IPS-20b (cell line): ENCODE data around the gene MYOM1.

ENCODE experiments used
- H3K27ac ChIP-seq: one replicate; pipeline ENCODE4 v1.5.1; 2013; ENCODE audit warnings: low read length
- H3K27me3 ChIP-seq: 2 replicates; pipeline ENCODE4 v1.6.1; 2013; ENCODE audit warnings: mild to moderate bottlenecking, low read length, inconsistent platforms; ENCODE audit not compliant: insufficient read depth
- H3K36me3 ChIP-seq: 2 replicates; pipeline ENCODE4 v1.6.1; 2013; ENCODE audit warnings: low read depth, mild to moderate bottlenecking, inconsistent platforms, low read length, moderate library complexity; ENCODE audit not compliant: insufficient read depth
- H3K4me1 ChIP-seq: 2 replicates; pipeline ENCODE4 v1.6.1; 2013; ENCODE audit warnings: mild to moderate bottlenecking, control low read depth, inconsistent platforms, low read length, moderate library complexity; ENCODE audit not compliant: insufficient read depth
- H3K4me3 ChIP-seq: 2 replicates; pipeline ENCODE4 v1.5.1; 2013; ENCODE audit warnings: mild to moderate bottlenecking, low read length, inconsistent platforms
- H3K9ac ChIP-seq: 2 replicates; pipeline ENCODE4 v1.6.1; 2013; ENCODE audit warnings: low read depth, mild to moderate bottlenecking, inconsistent platforms, low read length, moderate library complexity
- H3K9me3 ChIP-seq: 2 replicates; pipeline ENCODE4 v1.6.1; 2013; ENCODE audit warnings: mild to moderate bottlenecking, low read depth, low read length, inconsistent platforms; ENCODE audit not compliant: insufficient read depth

The MYOM1 gene

DNA sequence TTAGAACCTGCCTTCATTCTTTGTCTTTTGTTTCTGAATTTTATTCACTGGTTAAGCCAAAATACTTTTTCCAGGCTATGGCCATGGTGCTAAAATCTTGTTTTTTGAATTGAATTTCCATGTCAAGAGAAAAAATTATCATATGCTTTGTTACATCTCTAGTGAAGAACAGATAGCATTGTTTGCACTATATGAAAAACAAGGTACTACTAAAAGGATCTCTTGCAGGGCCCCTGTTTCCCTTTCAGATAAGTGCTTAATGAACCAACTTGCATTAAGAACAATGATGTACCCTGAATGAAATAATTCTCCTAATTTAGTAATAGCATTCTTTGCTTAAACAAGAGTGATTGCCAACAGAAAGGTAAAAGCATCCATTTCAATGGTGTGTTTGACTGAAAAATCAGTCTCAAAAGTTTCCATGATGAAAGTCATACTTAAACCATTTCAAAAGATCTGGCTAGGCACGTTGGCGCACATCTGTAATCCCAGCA is 37.9 kb upstream of the MYOM1 start:
- Histone ChIP-seq H3K27ac (no peak overlapping the region), H3K27me3 (no peaks in the 10 kb centered on the region), H3K4me3 (no peak overlapping the region), H3K36me3 (peaks cover 65% of the 10 kb centered on the region), H3K9me3 (no peaks in the 10 kb centered on the region), H3K9ac (no peak overlapping the region; the same call in 1 of the 2 replicates), H3K4me1 (peaks cover 14% of the 10 kb centered on the region)

DNA sequence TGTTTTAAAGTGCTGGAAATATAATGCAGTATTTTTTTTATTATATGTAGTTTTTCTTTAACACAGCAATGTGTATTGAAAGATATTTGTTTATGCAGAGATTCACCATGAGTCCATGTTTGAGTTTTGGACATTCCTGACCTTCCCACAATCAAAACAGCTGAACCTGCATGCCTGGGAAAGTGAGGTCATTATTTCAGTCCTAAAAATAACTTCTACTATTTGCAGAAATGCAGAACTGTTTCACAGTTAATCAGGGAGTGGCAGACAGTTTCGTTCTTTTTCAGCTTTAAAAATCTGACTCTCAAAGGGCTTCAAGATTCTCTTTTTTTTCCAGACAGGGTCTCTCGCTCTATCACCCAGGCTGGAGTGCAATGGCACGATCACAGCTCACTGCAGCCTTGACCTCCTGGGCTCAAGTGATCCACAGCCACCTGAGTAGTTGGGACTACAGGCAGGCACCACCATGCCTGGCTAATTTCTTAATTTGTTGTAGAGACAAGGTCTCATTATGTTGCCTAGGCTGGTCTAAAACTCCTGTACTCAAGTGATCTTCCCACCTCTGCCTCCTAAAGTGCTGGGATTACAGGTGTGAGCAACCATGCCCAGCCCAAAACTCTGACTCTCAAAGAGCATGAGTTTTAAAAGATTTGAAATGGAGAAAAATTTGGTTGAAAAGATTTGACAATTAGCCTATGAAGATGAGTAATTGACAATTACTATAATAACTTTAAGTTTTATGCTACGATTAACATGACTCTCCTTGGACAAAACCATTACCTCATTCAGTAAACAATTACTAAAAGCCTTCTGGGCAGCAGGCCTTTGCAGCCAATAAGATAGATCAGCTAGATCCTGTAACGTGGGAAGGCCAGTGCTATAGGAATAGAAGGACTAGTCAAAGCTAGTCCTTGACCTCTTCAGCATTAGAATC is 37.2 kb upstream of the MYOM1 start:
- no peaks in the 10 kb centered on the region for H3K9me3 ChIP-seq
- peak overlapping the region; percentile 4; the same call in 1 of the 2 replicates for H3K9ac ChIP-seq
- no peaks in the 10 kb centered on the region for H3K27me3 ChIP-seq
- H3K36me3 ChIP-seq = peaks cover 69% of the 10 kb centered on the region
- H3K27ac ChIP-seq = no peak overlapping the region
- peaks cover 14% of the 10 kb centered on the region for H3K4me1 ChIP-seq
- H3K4me3 ChIP-seq = no peak overlapping the region

DNA sequence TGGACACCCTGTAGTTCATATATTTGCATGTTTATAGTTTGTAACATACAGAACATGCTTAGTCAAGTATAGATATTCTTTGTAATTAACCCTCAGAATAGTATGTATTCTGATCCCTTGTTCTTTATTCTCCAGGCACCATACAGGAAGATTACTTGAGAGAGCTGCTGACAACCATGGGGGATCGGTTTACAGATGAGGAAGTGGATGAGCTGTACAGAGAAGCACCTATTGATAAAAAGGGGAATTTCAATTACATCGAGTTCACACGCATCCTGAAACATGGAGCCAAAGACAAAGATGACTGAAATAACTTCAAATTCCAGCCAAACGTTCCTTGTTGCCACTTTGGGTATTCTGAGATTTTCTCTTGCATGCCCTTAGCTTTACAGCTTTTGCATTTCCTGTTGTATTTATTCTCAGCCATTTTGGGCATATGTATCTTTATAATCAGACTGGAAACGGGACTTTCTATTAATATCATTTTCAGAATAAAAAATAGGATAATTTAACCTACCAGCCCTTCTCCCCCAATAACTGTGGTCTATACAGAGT is 35.9 kb upstream of the MYOM1 start:
- H3K36me3 ChIP-seq = peaks cover 70% of the 10 kb centered on the region
- H3K9ac ChIP-seq = no peak overlapping the region
- no peaks in the 10 kb centered on the region for H3K27me3 ChIP-seq
- no peaks in the 10 kb centered on the region for H3K9me3 ChIP-seq
- no peak overlapping the region for H3K27ac ChIP-seq
- H3K4me1 ChIP-seq = peaks cover 10% of the 10 kb centered on the region; the same call in 1 of the 2 replicates
- no peak overlapping the region for H3K4me3 ChIP-seq

DNA sequence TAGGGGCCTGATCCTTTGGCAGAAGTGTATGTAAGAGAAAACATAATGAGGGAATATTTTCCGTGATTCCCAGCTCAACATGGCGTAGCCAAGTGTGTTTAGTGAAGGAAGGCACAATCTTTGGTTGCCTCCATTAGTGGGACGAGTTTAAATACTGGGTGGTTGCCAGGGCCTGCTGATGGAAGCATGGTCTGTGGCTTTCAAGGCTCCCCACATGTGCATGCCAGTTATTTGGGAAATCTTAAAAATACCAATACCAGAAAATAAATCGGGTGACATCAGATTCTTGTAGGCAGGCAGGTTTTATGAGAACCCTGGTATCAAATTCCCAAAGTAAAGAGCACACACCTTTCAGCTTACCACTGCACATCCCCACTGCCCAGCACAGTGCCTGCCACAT is 35.0 kb upstream of the MYOM1 start:
- Histone ChIP-seq H3K9me3 (no peaks in the 10 kb centered on the region), H3K27ac (no peak overlapping the region), H3K4me1 (peaks cover 15% of the 10 kb centered on the region; the same call in 1 of the 2 replicates)

DNA sequence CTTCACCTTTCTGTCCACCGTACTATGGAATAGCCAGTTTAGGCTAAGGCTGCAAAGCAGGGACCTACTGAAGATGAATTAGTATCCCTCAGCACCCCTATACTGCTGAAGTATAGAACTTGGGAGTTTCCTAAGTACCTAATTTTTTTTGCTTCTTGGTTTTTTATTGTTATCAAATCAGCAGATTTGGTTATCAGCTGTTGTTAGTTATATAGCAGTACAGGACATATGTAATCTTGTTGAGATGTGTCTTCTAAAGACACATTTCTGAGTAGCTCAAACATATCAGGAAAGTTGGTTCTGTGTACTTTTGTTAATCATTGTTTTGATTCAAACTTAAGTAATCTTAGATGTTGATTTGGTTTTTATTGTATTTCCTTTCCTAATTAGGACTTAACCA is 33.1 kb upstream of the MYOM1 start:
- Histone ChIP-seq H3K27me3 (no peaks in the 10 kb centered on the region), H3K4me3 (no peak overlapping the region), H3K9ac (no peak overlapping the region), H3K9me3 (no peaks in the 10 kb centered on the region), H3K27ac (no peak overlapping the region), H3K4me1 (peaks cover 15% of the 10 kb centered on the region), H3K36me3 (peaks cover 72% of the 10 kb centered on the region)

More for the DNA sequence above, 35.0 kb upstream of the MYOM1 start:
- Histone ChIP-seq H3K36me3 (peaks cover 79% of the 10 kb centered on the region), H3K27me3 (no peaks in the 10 kb centered on the region), H3K9ac (no peak overlapping the region), H3K4me3 (no peak overlapping the region)

DNA sequence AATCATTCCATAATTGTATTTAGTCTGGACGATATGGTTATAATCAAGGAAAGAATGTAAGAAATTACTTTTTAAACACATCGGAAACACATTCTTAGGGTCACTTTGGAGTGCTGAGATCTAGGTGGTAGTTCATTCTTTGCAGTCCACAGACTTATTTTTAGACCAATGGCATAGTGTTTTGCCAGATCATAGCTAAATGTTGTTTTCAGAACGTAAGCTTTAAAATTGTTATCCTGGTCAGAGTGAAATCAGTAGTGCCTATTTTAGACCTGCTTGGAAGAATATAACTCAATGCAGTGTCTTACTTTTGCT is 32.2 kb upstream of the MYOM1 start:
- H3K4me3 ChIP-seq = no peak overlapping the region
- H3K36me3 ChIP-seq = peaks cover 63% of the 10 kb centered on the region
- H3K27me3 ChIP-seq = no peaks in the 10 kb centered on the region
- H3K9ac ChIP-seq = no peak overlapping the region
- H3K4me1 ChIP-seq = peaks cover 8% of the 10 kb centered on the region
- no peaks in the 10 kb centered on the region for H3K9me3 ChIP-seq
- H3K27ac ChIP-seq = no peak overlapping the region

DNA sequence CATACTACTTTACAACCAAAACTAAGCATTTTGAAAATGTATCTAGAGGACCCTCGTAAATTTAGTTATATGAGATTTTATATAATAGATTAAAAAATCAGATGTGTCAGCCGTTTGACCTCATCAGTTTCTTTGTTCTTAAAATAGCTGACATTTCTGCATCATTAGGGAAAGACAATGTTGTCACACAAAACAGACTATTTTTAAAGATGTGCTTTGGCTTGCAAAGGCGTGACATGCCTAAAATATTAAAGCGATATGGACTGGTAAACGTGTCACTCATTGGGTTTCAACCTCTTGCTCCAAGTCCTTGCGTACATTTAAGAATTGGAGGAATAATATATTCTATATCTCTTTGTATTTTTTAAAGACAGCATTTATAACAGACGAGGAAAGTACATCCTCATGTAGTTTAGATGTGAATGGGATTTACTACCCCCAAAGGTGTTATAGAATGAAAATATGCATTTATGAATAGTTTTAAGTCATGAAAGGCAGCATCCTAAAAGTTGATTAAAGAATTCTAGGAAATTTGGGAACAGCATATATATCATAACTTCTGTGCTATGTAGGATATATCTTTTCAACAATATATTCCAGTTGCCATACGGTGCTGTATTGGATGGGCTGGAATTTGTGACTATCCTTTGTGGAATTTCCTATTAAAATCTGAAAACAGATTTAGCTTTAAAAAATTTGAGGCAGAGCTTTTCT is 31.6 kb upstream of the MYOM1 start:
- H3K4me3 ChIP-seq = no peak overlapping the region
- H3K27ac ChIP-seq = no peak overlapping the region
- peaks cover 57% of the 10 kb centered on the region for H3K36me3 ChIP-seq
- H3K27me3 ChIP-seq = no peaks in the 10 kb centered on the region
- H3K9ac ChIP-seq = no peak overlapping the region
- peaks cover 7% of the 10 kb centered on the region for H3K4me1 ChIP-seq
- H3K9me3 ChIP-seq = no peaks in the 10 kb centered on the region

DNA sequence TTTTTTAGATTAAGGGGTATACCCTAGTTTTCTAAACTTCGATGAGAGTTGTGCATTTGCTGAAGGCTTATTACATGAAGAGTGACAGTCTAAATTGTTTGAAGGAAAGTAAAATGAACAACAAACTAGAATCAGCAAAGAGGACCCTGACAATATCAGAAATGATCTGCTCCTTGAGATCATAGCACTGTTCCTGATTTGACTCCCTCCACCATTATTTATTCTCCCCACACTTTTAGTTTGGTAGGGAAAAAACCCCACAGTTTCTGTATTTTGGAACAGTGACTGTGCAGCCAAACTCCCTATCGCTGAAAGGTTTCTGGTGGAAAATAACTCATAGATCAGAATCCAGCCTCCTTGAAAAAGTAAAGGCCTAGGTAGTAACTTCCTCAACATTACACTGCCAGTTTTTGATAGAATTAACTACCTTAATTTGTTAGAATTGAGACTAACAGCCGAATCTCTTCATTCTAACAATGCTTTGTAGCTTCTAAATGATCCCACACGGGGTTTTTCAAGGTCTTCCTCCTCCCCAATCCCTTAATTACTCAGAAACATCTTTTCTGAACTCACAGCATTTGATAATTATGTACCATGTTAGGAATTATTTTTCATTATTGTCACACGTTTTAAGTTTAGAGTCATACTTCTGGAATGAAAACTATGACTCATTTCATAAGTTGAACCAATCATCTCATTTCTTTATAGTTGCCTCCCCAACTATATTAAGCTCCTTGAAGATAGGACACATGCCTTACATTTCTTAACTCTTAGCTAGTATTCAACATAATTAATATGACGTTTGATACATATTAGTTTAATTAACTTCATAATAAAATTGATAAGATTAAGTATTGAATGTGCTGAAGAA is 30.7 kb upstream of the MYOM1 start:
- no peak overlapping the region for H3K4me3 ChIP-seq
- H3K36me3 ChIP-seq = peaks cover 48% of the 10 kb centered on the region

DNA sequence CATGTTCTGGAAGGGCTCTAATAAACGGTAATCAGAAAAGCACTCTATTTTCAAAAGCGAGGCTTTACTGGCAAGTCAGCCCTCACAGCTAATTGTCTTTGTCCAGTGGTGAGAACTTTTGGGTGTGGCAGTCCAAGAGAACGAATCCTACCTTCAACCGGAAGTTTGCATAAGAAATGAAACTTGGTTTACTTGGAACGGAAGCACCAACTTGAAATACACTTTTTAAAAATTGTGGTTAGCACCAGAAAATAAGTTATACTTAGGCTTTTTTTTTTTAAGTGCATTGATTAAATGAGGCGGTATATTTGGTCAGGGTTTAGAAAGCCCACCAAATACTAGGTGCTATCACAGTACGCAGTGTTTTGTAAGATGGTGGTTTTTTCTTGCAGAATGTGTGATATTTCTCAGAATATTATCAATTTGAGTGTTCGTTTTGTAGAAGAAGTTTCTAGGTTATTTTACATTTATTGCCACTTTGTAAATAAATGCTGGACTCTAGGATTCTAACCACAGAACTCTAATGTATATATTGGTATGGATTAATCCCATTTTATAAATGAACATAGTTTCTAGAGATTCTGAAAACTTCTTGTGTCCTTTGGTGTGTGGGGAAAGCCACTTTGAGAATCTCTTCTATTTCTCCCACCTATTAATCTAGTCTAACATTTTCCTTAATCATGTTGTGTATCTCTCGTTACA is 29.0 kb upstream of the MYOM1 start:
- Histone ChIP-seq H3K36me3 (peaks cover 32% of the 10 kb centered on the region), H3K9me3 (no peaks in the 10 kb centered on the region), H3K9ac (peak overlapping the region; percentile 97), H3K4me1 (peaks cover 5% of the 10 kb centered on the region; the same call in 1 of the 2 replicates), H3K27me3 (no peaks in the 10 kb centered on the region), H3K27ac (peak overlapping the region; percentile 94), H3K4me3 (peak overlapping the region; percentile 99)

More for the DNA sequence above, 30.7 kb upstream of the MYOM1 start:
- Histone ChIP-seq H3K9ac (no peak overlapping the region; the same call in 1 of the 2 replicates), H3K4me1 (peaks cover 5% of the 10 kb centered on the region), H3K27ac (no peak overlapping the region), H3K27me3 (no peaks in the 10 kb centered on the region), H3K9me3 (no peaks in the 10 kb centered on the region)

DNA sequence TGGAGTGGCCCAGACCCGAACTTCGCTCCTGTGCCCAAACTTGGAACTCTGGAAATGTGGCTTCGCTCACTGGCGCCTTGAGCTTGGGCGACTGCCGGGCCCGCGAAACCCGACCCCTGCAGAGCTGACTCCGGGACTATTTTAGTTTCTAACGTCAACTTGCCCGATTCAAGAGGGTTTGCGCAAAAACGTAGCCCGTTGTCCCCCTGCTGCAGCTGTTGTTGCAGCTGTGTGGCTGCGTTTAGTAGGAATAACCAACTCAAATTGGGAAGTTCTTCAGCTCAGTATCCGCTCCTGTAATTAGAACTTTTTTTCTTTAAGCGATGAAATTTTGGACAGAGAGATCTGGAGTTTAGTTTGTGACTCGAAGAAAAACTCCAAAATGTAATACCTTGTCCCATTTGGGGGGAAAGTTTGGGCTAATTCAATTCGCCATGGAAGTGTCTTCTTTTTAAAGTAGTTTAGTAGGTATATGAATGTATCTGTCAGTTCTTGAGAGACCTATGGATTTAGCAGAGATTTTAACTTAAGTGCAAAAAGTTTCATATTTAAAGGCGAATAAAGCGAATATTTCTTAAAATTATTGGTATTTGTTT is 28.4 kb upstream of the MYOM1 start:
- Histone ChIP-seq H3K9ac (peak overlapping the region; percentile 97), H3K4me3 (peak overlapping the region; percentile 99), H3K9me3 (no peaks in the 10 kb centered on the region), H3K27me3 (no peaks in the 10 kb centered on the region), H3K4me1 (peaks cover 5% of the 10 kb centered on the region; the same call in 1 of the 2 replicates), H3K36me3 (peaks cover 25% of the 10 kb centered on the region), H3K27ac (peak overlapping the region; percentile 94)
